B cell (primary cell): Measurements from ENCODE around the gene GTF3C2. TPM values are rescaled to one million over a fixed set of nuclear protein-coding genes. Genes with fewer than 3 reads are reported as not detected.

Experiments used
- ATAC-seq: fragments of 200-7000 bp; cut with Tn5 transposase; one replicate; pipeline ENCODE4 v1.10.0; 2021; ENCODE audit warnings: low read depth, mild to moderate bottlenecking, moderate number of reproducible peaks, moderate library complexity
- CTCF ChIA-PET: fragments of 350-600 bp; sonication (Branson Sonifier 250); formaldehyde crosslinking; loops from one replicate; lab custom pipeline; 2021; ENCODE audit warnings: antibody characterized with exemption, inconsistent platforms; lab: Charles Lee
- POLR2A ChIA-PET: fragments of 350-600 bp; sonication (Branson Sonifier 250); formaldehyde crosslinking; loops from one replicate; lab custom pipeline; 2021; ENCODE audit warnings: antibody characterized with exemption; lab: Charles Lee
- DNase-seq: peaks from one replicate; pipeline ENCODE4 v3.0.0; 2013
- H2AFZ ChIP-seq: 2 replicates; pipeline ENCODE4 v1.6.1; 2012; ENCODE audit warnings: mild to moderate bottlenecking, low read depth, low read length; ENCODE audit not compliant: insufficient read depth, poor library complexity, severe bottlenecking
- H3K27ac ChIP-seq, 2 donors: 1 replicate in 1 of 2; 2 replicates in 1 of 2; pipeline ENCODE4 v1.5.1; 2012 to 2013; ENCODE audit warnings: low read length in 2 of 2, mild to moderate bottlenecking in 2 of 2, moderate library complexity in 1 of 2
- H3K27me3 ChIP-seq, 4 experiments: fragments of 200-600 bp in 1 of 4; sonication (generic) in 1 of 4; replicated peaks in 1 of 4; 1 replicate in 2 of 4; 2 replicates in 2 of 4; pipeline versions ENCODE4 v1.6.1 to v1.7.0; 2013 to 2016; ENCODE audit warnings: low read length in 3 of 4, mild to moderate bottlenecking in 2 of 4, mixed read lengths in 1 of 4, moderate library complexity in 1 of 4; ENCODE audit not compliant: insufficient read depth in 4 of 4, control insufficient read depth in 3 of 4; ENCODE audit errors: control extremely low read depth in 1 of 4
- H3K36me3 ChIP-seq, 2 experiments: replicated peaks in 1 of 2; 1 replicate in 1 of 2; 2 replicates in 1 of 2; pipeline versions ENCODE4 v1.6.1 to v1.7.1; 2013; ENCODE audit warnings: low read length in 1 of 2; ENCODE audit not compliant: insufficient read depth in 2 of 2, control insufficient read depth in 1 of 2; ENCODE audit errors: control extremely low read depth in 1 of 2, extremely low read depth in 1 of 2
- H3K4me1 ChIP-seq, 2 donors: fragments of 200-600 bp in 1 of 2; sonication (generic) in 1 of 2; 1 replicate in 1 of 2; 2 replicates in 1 of 2; pipeline versions ENCODE4 v1.5.1 to v1.6.1; 2013 to 2017; ENCODE audit warnings: low read length in 2 of 2; ENCODE audit not compliant: control insufficient read depth in 2 of 2, insufficient read depth in 2 of 2
- H3K4me2 ChIP-seq: replicated peaks from 2 replicates; pipeline ENCODE3; 2012; ENCODE audit warnings: mild to moderate bottlenecking, low read depth, low read length; ENCODE audit not compliant: poor library complexity, severe bottlenecking
- H3K4me3 ChIP-seq, 5 experiments: fragments of 200-600 bp in 1 of 5; sonication (generic) in 1 of 5; 1 replicate in 3 of 5; 2 replicates in 2 of 5; pipeline versions ENCODE4 v1.5.1 to v1.7.0; 2011 to 2016; ENCODE audit warnings: low read length in 4 of 5, mild to moderate bottlenecking in 4 of 5, low read depth in 2 of 5, control low read depth in 1 of 5, moderate library complexity in 1 of 5; ENCODE audit not compliant: insufficient read depth in 1 of 5; ENCODE audit errors: control extremely low read depth in 1 of 5, extremely low read depth in 1 of 5
- H3K79me2 ChIP-seq: fragments of 200-600 bp; sonication (generic); one replicate; pipeline ENCODE4 v1.6.0; 2016; ENCODE audit warnings: low read length; ENCODE audit not compliant: control insufficient read depth, insufficient read depth
- H3K9ac ChIP-seq: fragments of 200-600 bp; sonication (generic); 2 replicates; pipeline ENCODE4 v1.6.1; 2017; ENCODE audit warnings: mild to moderate bottlenecking, low read length, moderate library complexity
- H3K9me3 ChIP-seq, 3 donors: one replicate each; pipeline versions ENCODE4 v1.6.1 to v1.7.1; 2013; ENCODE audit warnings: low read length in 2 of 3; ENCODE audit not compliant: control insufficient read depth in 2 of 3, insufficient read depth in 1 of 3; ENCODE audit errors: control extremely low read depth in 1 of 3
- H4K20me1 ChIP-seq: 2 replicates; pipeline ENCODE4 v1.6.0; 2012; ENCODE audit warnings: mild to moderate bottlenecking, low read length; ENCODE audit not compliant: insufficient read depth, control insufficient read depth, poor library complexity, severe bottlenecking
- H3K27ac Mint-ChIP-seq: one replicate; pipeline ENCODE4 v1.8.0; 2021; ENCODE audit warnings: mixed read lengths
- H3K27me3 Mint-ChIP-seq: one replicate; pipeline ENCODE4 v1.8.0; 2021; ENCODE audit warnings: mixed read lengths
- H3K4me1 Mint-ChIP-seq: one replicate; pipeline ENCODE4 v1.8.0; 2021; ENCODE audit warnings: mixed read lengths
- H3K4me3 Mint-ChIP-seq: one replicate; pipeline ENCODE4 v1.8.0; 2021; ENCODE audit warnings: mixed read lengths
- H3K9me3 Mint-ChIP-seq: one replicate; pipeline ENCODE4 v1.8.0; 2022; ENCODE audit warnings: mixed read lengths; ENCODE audit not compliant: insufficient read depth
- CTCF ChIP-seq: fragments of 200-600 bp; IDR thresholded peaks from one replicate; pipeline ENCODE4 v1.8.0; 2022; ENCODE audit warnings: antibody characterized with exemption, mild to moderate bottlenecking
- EZH2 ChIP-seq: IDR thresholded peaks from 2 replicates; pipeline ENCODE4 v1.6.1; 2012; ENCODE audit warnings: borderline replicate concordance, low read depth, mild to moderate bottlenecking, moderate library complexity, low read length; ENCODE audit not compliant: insufficient read depth, poor library complexity, severe bottlenecking
- WGBS: methylation state at CpG from one replicate; pipeline ENCODE4 v1.1.5; 2013; ENCODE audit warnings: missing lambda C conversion rate; ENCODE audit not compliant: insufficient coverage; 5-methylcytosine and 5-hydroxymethylcytosine counted together
- intact Hi-C: fragments of 100-400 bp; cut with micrococcal nuclease; formaldehyde crosslinking; loops from one replicate; pipeline ENCODE4 v1.10.0; 2022
- polyA plus RNA-seq: library from polyadenylated mRNA; depleted of rRNA; stranded (reverse); fragments of >200 nt; gene quantifications from 2 replicates; pipeline ENCODE4 v1.2.3, GENCODE V29; 2012
- total RNA-seq, 2 donors: library from RNA; stranded (reverse); fragments of 120-200 nt in 1 of 2; gene quantifications; 1 replicate in 1 of 2; 2 replicates in 1 of 2; pipeline versions ENCODE4 v1.2.3 to v1.2.4, GENCODE V29; 2013 to 2022

Gene GTF3C2
- total and polyA plus RNA-seq, 2 donors (not counting 1 experiment from before 2014, with no cell fraction given), result 84.8 to 121 TPM

DNA sequence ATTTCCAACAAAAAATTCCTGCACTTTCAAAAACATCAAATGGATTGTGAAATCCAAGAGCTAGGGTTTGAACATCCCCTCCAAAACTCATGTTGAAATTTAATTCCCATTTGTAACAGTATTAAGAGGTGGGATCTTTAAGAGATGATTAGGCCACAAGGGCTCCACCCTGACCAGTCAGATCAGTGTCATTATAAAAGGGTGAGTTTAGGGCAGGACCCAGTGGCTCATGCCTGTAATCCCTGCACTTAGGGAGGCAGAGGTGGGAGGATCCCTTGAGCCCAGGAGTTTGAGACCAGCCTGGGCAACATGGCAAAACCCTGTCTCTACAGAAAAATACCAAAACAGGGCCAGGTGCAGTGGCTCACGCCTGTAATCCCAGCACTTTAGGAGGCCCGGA is 8.9 kb downstream of the GTF3C2 start:
- 96% methylated on average over 2 of the region's 2 CpGs for WGBS
- Histone ChIP-seq H3K4me1 (no peaks in the 10 kb centered on the region), H3K9ac (no peak overlapping the region), H3K4me3 (no peak overlapping the region), H3K9me3 (no peaks in the 10 kb centered on the region), H3K36me3 (peaks cover 0 to 20% of the 10 kb centered on the region in 2 experiments), H2AFZ (no peak overlapping the region), H3K27me3 (no peaks in the 10 kb centered on the region), H3K4me2 (no peak overlapping the region), H3K79me2 (peaks cover 95% of the 10 kb centered on the region), H3K27ac (no peak overlapping the region), H4K20me1 (peaks cover 81% of the 10 kb centered on the region)
- no peaks in the 10 kb centered on the region for H3K27me3 Mint-ChIP-seq
- ChIA-PET POLR2A (interaction anchor here (0.7 kb wide), 1 partner anchor 9 kb away, joined by 3 read pairs; no protein-coding TSS in a partner anchor), CTCF (interaction anchor here (0.6 kb wide), 1 partner anchor 44 kb away, joined by 5 read pairs; no protein-coding TSS in a partner anchor)
- H3K27ac Mint-ChIP-seq, result no peak overlapping the region
- no peak for DNase-seq
- H3K4me1 Mint-ChIP-seq, result peaks cover 24% of the 10 kb centered on the region
- no peak for ATAC-seq
- intact Hi-C loops, result no loop called here
- no peak overlapping the region for H3K4me3 Mint-ChIP-seq
- no peak for TF ChIP-seq EZH2
- TF ChIP-seq CTCF, result no peak
- H3K9me3 Mint-ChIP-seq, result no peaks in the 10 kb centered on the region

DNA sequence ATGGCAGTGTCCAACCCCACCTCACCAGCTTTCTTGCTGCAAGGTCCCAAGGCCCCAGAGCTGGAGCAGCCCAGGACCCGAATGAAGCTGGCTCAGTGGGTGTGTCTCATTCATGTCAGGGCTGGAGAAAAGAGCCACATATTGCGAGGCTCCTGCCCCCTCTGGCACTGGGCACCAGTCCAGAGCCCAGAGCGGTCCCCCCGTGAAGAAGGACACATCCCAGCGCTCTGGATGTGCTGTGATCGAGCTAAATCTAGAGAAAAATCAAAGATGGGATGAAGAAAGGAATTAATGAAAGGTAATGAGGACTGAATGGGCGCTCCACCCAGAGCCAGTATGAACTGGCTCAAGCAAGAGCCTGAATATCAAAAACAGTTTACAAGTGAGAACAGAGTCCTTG is 20.4 kb downstream of the GTF3C2 start:
- Mint-ChIP-seq H3K4me1 (no peaks in the 10 kb centered on the region), H3K27me3 (no peaks in the 10 kb centered on the region), H3K27ac (no peak overlapping the region), H3K4me3 (no peak overlapping the region), H3K9me3 (no peaks in the 10 kb centered on the region)
- ChIA-PET CTCF (interaction anchor here (0.9 kb wide), 1 partner anchor 33 kb away, joined by 3 read pairs; no protein-coding TSS in a partner anchor), POLR2A (no interaction called here)
- H3K4me1 ChIP-seq, result no peaks in the 10 kb centered on the region
- no peaks in the 10 kb centered on the region for H4K20me1 ChIP-seq
- intact Hi-C loops, result no loop called here
- no peak overlapping the region for H2AFZ ChIP-seq
- no peaks in the 10 kb centered on the region for H3K9me3 ChIP-seq
- peaks cover 17 to 57% of the 10 kb centered on the region in 2 experiments for H3K36me3 ChIP-seq
- H3K27ac ChIP-seq, result no peak overlapping the region
- no peak overlapping the region for H3K4me3 ChIP-seq
- DNase-seq, result no peak
- H3K9ac ChIP-seq, result no peak overlapping the region
- H3K27me3 ChIP-seq, result no peaks in the 10 kb centered on the region
- 95% methylated on average over 4 of the region's 7 CpGs for whole genome bisulfite sequencing
- H3K79me2 ChIP-seq, result no peaks in the 10 kb centered on the region
- no peak overlapping the region for H3K4me2 ChIP-seq
- no peak for TF ChIP-seq EZH2
- TF ChIP-seq CTCF, result no peak
- ATAC-seq, result no peak
